Breast epithelium (tissue), 4 donors: Measurements from ENCODE around the gene HSP90AB1. TPM values are rescaled to one million over a fixed set of nuclear protein-coding genes. Genes with fewer than 3 reads are reported as not detected.

Source experiments
- DNase-seq, 2 donors: peaks; one replicate each; pipeline ENCODE4 v3.0.0-alpha.2; 2019; ENCODE audit warnings: low spot score in 2 of 2
- H3K27ac ChIP-seq, 2 donors: fragments of 200-600 bp; sonication (generic) in 1 of 2; one replicate each; pipeline ENCODE4 v1.5.1; 2016 to 2019; ENCODE audit warnings: mild to moderate bottlenecking in 1 of 2
- H3K27me3 ChIP-seq, 2 donors: fragments of 200-600 bp; sonication (generic) in 1 of 2; one replicate each; pipeline versions ENCODE4 v1.5.1 to v1.6.0; 2017 to 2019; ENCODE audit warnings: control low read depth in 1 of 2, mild to moderate bottlenecking in 1 of 2
- H3K36me3 ChIP-seq: fragments of 200-600 bp; one replicate; pipeline ENCODE4 v1.5.1; 2019
- H3K4me1 ChIP-seq, 2 donors: fragments of 200-600 bp; sonication (generic); one replicate each; pipeline ENCODE4 v1.5.1; 2016 to 2019; ENCODE audit warnings: control low read depth in 1 of 2
- H3K4me3 ChIP-seq, 3 donors: fragments of 200-600 bp; sonication (generic); 1 replicate in 2 of 3; 2 replicates in 1 of 3; pipeline ENCODE4 v1.5.1; 2016 to 2019; ENCODE audit warnings: mild to moderate bottlenecking in 3 of 3, moderate library complexity in 2 of 3
- H3K9me3 ChIP-seq, 2 donors: fragments of 200-600 bp; sonication (generic) in 1 of 2; one replicate each; pipeline ENCODE4 v1.5.1; 2016 to 2019; ENCODE audit warnings: control low read depth in 1 of 2
- CTCF ChIP-seq, 3 donors: fragments of 450-650 bp; IDR thresholded peaks; one replicate each; pipeline ENCODE4 v1.5.1; 2016 to 2017; ENCODE audit warnings: antibody characterized with exemption in 3 of 3, mild to moderate bottlenecking in 3 of 3, moderate library complexity in 3 of 3
- POLR2A ChIP-seq: fragments of 450-650 bp; IDR thresholded peaks from one replicate; pipeline ENCODE4 v1.6.1; 2016; ENCODE audit warnings: antibody characterized with exemption, mild to moderate bottlenecking, moderate library complexity
- POLR2AphosphoS5 ChIP-seq, 3 donors: sonication (generic); formaldehyde crosslinking; IDR thresholded peaks; one replicate each; pipeline ENCODE4 v1.6.1; 2017; ENCODE audit warnings: antibody characterized with exemption in 3 of 3
- intact Hi-C: fragments of 100-400 bp; cut with DNase I; formaldehyde crosslinking; loops from one replicate; pipeline ENCODE4 v1.15.1; 2023; ENCODE audit warnings: low total_unique reads
- total RNA-seq, 3 donors: library from RNA; depleted of rRNA; stranded (reverse); fragments of >200 nt; gene quantifications; one replicate each; pipeline ENCODE4 v1.1.0, GENCODE V29; 2016

HSP90AB1 gene
- total RNA-seq, 3 donors from 2014 or later, result 643 to 810 (median 662) TPM

- H3K27ac ChIP-seq, result peak overlapping the region; percentile 98 to 99
Observed at GRCh38 chr6:44219053-44219814, 27.7 kb upstream of the HSP90AB1 start.

GRCh38 chr6:44219815-44220784, 26.8 kb upstream of the HSP90AB1 start:
- TF ChIP-seq CTCF (IDR thresholded peaks at IDR 0.05) (no peak), POLR2AphosphoS5 (IDR thresholded peaks at IDR 0.05) (no peak), POLR2A (no peak)

More at GRCh38 chr6:44219053-44219814, 27.7 kb upstream of the HSP90AB1 start:
- H3K36me3 ChIP-seq, result no peaks in the 10 kb centered on the region
- H3K9me3 ChIP-seq, result no peaks in the 10 kb centered on the region
- H3K27me3 ChIP-seq, result no peaks in the 10 kb centered on the region
- H3K4me1 ChIP-seq, result peaks cover 13 to 22% of the 10 kb centered on the region in 2 donors
- DNase-seq, result peak; percentile 75 to 78
- TF ChIP-seq CTCF (IDR thresholded peaks at IDR 0.05) (no peak), POLR2AphosphoS5 (IDR thresholded peaks at IDR 0.05) (peak; percentile 23 to 75 (median 57)), POLR2A (peak; percentile 73)
- peak overlapping the region; percentile 55 to 70 (median 56) for H3K4me3 ChIP-seq
- intact Hi-C loops, result no loop called here

GRCh38 chr6:44220913-44221290, 26.0 kb upstream of the HSP90AB1 start:
- Histone ChIP-seq H3K27me3 (no peaks in the 10 kb centered on the region), H3K4me3 (no peak overlapping the region), H3K9me3 (no peaks in the 10 kb centered on the region), H3K4me1 (peaks cover 13 to 30% of the 10 kb centered on the region in 2 donors), H3K27ac (peak overlapping the region; percentile 98 to 99), H3K36me3 (no peaks in the 10 kb centered on the region)
- TF ChIP-seq CTCF (IDR thresholded peaks at IDR 0.05) (no peak), POLR2A (no peak), POLR2AphosphoS5 (IDR thresholded peaks at IDR 0.05) (no peak)
- intact Hi-C loops, result no loop called here
- no peak for DNase-seq

More at GRCh38 chr6:44219815-44220784, 26.8 kb upstream of the HSP90AB1 start:
- Histone ChIP-seq H3K4me1 (peaks cover 13 to 29% of the 10 kb centered on the region in 2 donors), H3K27me3 (no peaks in the 10 kb centered on the region), H3K36me3 (no peaks in the 10 kb centered on the region), H3K27ac (peak overlapping the region; percentile 98 to 99), H3K9me3 (no peaks in the 10 kb centered on the region), H3K4me3 (peak overlapping the region; percentile 55 to 70 (median 56))
- no peak for DNase-seq
- intact Hi-C loops, result no loop called here

- no peaks in the 10 kb centered on the region for H3K27me3 ChIP-seq
- peak overlapping the region; percentile 98 to 99 for H3K27ac ChIP-seq
- no peaks in the 10 kb centered on the region for H3K9me3 ChIP-seq
- intact Hi-C loops, result no loop called here
- TF ChIP-seq POLR2AphosphoS5 (IDR thresholded peaks at IDR 0.05), result peak; percentile 92 to 95 (median 93)
- TF ChIP-seq POLR2A, result peak; percentile 6
- TF ChIP-seq CTCF (IDR thresholded peaks at IDR 0.05), result peak; percentile 89 to 94 (median 91)
- no peaks in the 10 kb centered on the region for H3K36me3 ChIP-seq
- H3K4me1 ChIP-seq, result peaks cover 13 to 35% of the 10 kb centered on the region in 2 donors
- peak overlapping the region; percentile 18 to 81 (median 68) for H3K4me3 ChIP-seq
- DNase-seq, result peak; percentile 97 to 99
Observed at GRCh38 chr6:44221291-44221960, 25.5 kb upstream of the HSP90AB1 start.
